NCI-H146 treated with DMSO at 0.1 percent for 48 hours (cell line): Measurements from ENCODE around the gene MAPKAP1.

Experiments used
- DNase-seq: peaks from one replicate; lab custom pipeline; 2025; ENCODE audit not compliant: unreplicated experiment; lab: John Stamatoyannopoulos, UW

MAPKAP1 gene

DNA sequence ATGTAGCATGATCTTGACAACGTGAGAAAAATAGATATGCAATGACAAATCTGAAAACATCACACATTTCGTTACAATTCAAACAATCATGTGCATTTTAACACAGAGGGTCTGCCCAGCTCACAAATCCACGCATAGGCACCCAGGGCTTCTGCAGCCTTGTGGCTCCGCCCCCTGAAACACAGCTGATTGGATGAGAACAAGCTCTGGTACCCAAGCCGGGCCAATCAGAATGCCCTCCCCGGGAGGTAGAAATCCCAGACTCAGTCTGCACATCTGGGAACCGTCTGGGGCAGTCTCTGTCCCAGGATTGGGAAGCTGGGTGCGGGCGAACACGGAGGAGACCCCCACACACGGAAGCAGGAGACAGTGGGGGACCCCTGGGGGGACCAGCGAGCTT lies 307.8 kb downstream of the MAPKAP1 start:
- no peak for DNase-seq

DNA sequence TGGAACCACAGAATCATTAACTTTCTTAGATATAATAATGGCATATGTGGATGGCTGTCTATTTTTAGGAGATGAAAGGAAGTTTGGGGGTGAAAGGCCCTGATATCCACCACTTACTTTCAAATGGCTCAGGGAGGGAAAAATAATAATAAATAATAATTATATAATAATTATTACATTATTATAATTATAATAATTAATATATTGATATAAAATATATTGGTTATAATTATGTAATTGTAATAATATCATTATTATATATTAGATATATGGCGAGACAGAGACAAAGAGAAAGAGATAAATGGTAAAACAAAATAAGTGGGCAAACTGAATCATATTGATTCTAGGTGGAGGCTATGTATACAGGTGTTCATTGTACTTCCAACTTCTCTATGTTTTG lies 308.8 kb downstream of the MAPKAP1 start:
- DNase-seq, result no peak

DNA sequence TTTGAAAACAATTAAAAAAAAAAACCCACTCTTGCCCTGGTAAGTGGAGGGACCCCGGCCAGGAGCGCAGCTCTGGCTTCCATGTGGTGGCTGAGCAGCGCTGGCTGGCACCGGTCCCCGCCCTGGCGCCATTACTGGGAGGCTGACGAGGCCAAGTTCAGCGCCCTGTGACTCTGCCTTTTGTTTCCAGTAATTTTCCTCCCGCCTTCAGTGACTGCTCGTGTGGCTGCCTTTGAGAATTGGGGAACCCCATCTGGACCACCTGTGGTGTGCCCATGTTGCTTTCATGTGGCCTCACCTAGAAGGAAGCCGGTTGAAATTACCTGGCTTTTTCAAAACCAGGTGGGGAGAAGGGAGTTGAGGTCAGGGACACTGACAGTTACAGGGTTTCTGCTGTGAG lies 309.3 kb downstream of the MAPKAP1 start:
- DNase-seq, result no peak

DNA sequence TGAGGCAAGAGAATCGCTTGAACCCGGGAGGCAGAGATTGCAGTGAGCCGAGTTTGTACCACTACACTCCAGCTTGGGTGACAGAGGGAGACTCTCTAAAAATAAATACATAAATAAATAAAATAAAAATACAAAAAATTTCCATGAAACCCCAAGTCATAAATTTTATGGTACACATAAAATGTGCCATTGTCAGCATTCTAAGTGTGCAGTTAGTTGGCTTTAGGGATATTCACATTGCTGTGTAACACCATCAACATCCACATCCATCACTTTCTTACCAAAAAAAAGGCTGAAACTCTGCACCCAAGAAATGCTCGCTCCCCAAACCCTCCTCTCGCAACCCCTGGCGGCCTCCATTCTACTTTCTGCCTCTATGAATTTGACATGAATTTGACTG lies 310.2 kb downstream of the MAPKAP1 start:
- DNase-seq, result no peak

DNA sequence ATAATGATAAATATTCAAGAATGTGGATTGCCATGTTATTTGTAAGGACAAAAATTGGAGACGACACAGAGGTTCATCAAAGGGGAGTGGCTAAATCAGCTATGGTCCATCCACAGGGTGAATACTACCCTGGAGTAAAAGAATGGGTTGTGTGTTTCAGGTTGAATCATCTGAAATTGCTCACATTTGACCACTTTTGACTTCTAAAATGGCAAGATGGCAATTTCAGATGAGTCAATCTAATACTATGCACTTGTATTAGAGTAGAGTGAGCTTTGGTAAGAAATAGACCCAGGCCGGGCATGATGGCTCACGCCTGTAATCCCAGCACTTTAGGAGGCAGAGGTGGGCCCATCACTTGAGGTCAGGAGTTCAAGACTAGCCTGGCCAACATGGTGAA lies 313.6 kb downstream of the MAPKAP1 start:
- DNase-seq, result no peak

DNA sequence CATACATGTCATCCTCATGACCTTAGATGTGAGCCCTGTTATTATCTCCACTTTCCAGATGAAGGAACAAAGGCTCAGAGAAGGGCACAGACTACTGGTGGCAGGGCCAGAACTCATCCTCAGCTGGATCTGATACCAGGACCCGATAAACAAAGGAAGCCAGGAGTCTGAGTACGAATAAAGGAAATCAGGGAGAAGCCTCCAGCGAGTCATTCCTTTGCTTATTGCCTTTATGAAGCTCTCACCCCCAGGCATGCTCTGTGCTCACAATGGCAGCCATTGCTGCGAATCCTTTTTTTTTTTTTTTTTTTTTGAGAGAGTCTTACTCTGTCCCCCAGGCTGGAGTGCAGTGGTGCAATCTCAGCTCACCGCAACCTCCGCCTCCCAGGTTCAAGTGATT lies 315.3 kb downstream of the MAPKAP1 start:
- no peak for DNase-seq

DNA sequence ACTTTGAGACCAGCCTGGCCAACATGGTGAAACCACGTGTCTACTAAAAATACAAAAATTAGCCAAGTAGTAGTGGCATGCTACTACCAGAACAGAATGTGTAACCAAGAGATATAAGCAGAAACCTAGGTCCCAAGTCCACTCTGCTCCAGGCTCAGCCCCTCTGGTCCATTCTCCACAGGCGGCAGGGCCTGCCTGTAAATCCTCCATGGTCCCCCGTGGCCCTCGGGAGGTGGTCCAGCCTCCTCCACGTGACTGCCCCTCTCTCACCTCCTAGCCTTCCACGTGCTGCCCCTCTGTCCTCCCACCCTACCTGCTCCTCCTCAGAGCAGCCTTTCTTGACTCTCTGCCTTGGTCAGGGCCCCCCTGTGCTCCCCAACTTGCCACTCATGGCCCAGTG lies 318.0 kb downstream of the MAPKAP1 start:
- DNase-seq, result no peak

DNA sequence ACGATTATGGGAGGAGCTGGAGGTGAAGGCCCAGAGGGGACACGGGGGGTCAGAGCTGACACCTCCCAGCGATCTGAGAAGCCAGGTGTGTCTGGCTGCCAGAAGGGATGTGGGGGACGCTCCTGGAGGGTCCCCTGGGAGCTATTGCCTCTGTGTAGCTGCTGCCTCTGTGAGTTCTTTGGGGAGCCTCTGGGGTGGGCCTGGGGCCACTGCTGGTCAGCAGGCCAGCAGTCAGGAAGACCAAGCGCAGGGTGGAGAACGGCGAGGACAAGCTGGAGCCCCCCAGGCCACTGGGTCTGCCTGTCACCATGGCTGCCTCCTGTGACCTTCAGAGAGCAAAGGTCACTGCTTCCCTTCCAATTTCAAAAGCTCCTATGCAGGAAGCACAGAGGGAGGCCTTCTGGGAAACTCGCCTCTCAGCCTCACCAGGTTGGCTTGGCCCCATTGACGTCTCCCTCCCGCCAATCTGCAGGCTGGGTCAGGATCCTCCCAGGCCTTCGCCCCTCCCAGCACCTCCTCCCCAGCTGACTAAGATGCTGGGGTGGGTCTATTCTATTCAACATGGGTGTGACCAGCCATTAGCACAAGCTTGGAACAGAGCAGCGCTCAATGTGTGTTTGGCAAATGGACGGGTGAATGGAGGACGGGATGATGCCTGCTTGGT lies 319.0 kb downstream of the MAPKAP1 start:
- no peak for DNase-seq
